Measurements from ENCODE around the gene LYRM4. TPM values are rescaled to one million over a fixed set of nuclear protein-coding genes. Genes with fewer than 3 reads are reported as not detected.

LYRM4 gene
- total and polyA plus RNA-seq, 9 of the 15 experiments (the other 6 are each of a cell fraction or from before 2014, with no cell fraction given): 24.2 to 69.4 (median 41.8) TPM

DNA sequence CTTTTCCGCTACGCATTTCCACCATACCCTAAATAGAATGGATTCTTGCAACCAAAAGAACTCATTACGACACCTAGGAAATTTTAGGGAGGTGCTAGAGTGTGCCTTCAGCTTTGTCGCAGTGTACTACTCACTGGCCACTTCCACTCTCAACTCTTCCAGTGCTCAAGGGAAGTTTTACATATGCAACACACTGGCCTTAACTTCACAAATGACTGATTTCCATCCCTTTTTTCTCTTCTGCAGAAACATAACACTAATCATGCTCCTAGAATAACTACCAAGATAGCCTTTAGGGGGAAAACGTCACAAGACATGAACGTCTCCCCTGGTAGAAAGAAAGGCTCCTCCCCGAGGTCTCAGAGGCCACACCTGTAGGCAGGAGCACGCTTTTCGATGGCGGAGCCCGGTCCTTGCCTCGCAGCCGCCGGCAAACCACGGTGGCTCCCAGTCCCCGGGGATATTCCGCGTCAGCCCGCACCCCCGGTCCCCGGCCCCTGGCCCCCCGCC is 584 bp downstream of the LYRM4 start (continued):
- 0 out of 2 replicates have a peak, but pooled peaks have one; percentile 66 for TF ChIP-seq ZNF589 (CRISPR knock-in tag; IDR thresholded peaks at IDR 0.05; ENCODE audit: low read depth)
- peak; percentile 13 for TF ChIP-seq EP400 (IDR thresholded peaks at IDR 0.05)
- no peak for TF ChIP-seq HEY1 (CRISPR knock-in tag; IDR thresholded peaks at IDR 0.05; ENCODE audit: borderline replicate concordance)
- no peak for TF ChIP-seq NELFE (IDR thresholded peaks at IDR 0.05; ENCODE audit: insufficient read depth, insufficient read length)
- no peak for TF ChIP-seq HMGN3 (IDR thresholded peaks at IDR 0.05; ENCODE audit: borderline replicate concordance, extremely low read depth, insufficient read length, low read depth, low read length)
- 0 out of 4 replicates have a peak, but pooled peaks of 1 of the 2 experiments have one; percentile 14 for TF ChIP-seq RAD21 (CRISPR knock-in tag; conservative IDR thresholded peaks at IDR 0.05 in 1 of 2, IDR thresholded peaks at IDR 0.05 in 1 of 2)
- TF ChIP-seq PCBP2 (IDR thresholded peaks at IDR 0.05; ENCODE audit: low read depth, low read length, poor library complexity, severe bottlenecking): no peak
- no peak for TF ChIP-seq RFX1 (IDR thresholded peaks at IDR 0.05)
- TF ChIP-seq ATF7 (IDR thresholded peaks at IDR 0.05): peak; percentile 87
- TF ChIP-seq HSF4 (CRISPR knock-in tag; IDR thresholded peaks at IDR 0.05; ENCODE audit: borderline replicate concordance): no peak
- no peak for TF ChIP-seq ZNF431 (CRISPR knock-in tag; IDR thresholded peaks at IDR 0.05)
- peak; percentile 60; the same call in 1 of the 2 replicates for TF ChIP-seq TCF7L2 (IDR thresholded peaks at IDR 0.05; ENCODE audit: low read depth, low read length)
- no peak for TF ChIP-seq EP300 (IDR thresholded peaks at IDR 0.05; ENCODE audit: low read length)
- TF ChIP-seq KDM5B (IDR thresholded peaks at IDR 0.05; ENCODE audit: insufficient replicate concordance, low read depth, low read length): peak; percentile 10
- no peak for TF ChIP-seq MTA2 (IDR thresholded peaks at IDR 0.05; ENCODE audit: low read depth)
- TF ChIP-seq DACH1 (IDR thresholded peaks at IDR 0.05; ENCODE audit: partially characterized antibody): no peak
- TF ChIP-seq JUND (IDR thresholded peaks at IDR 0.05; ENCODE audit: borderline replicate concordance, low read depth, low read length): peak; percentile 34; the same call in 1 of the 2 replicates
- no peak for TF ChIP-seq JUND (tag; IDR thresholded peaks at IDR 0.05; ENCODE audit: borderline replicate concordance, low read depth, low read length)
- TF ChIP-seq HCFC1 (IDR thresholded peaks at IDR 0.05; ENCODE audit: low read depth, low read length): no peak
- TF ChIP-seq, protein P1, sequence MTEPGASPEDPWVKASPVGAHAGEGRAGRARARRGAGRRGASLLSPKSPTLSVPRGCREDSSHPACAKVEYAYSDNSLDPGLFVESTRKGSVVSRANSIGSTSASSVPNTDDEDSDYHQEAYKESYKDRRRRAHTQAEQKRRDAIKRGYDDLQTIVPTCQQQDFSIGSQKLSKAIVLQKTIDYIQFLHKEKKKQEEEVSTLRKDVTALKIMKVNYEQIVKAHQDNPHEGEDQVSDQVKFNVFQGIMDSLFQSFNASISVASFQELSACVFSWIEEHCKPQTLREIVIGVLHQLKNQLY (CRISPR knock-in tag; conservative IDR thresholded peaks at IDR 0.05): no peak
- TF ChIP-seq ZNF583 (CRISPR knock-in tag; IDR thresholded peaks at IDR 0.05): no peak
- no peak for TF ChIP-seq ZNF717 (CRISPR knock-in tag; IDR thresholded peaks at IDR 0.05)
- TF ChIP-seq, protein P2, sequence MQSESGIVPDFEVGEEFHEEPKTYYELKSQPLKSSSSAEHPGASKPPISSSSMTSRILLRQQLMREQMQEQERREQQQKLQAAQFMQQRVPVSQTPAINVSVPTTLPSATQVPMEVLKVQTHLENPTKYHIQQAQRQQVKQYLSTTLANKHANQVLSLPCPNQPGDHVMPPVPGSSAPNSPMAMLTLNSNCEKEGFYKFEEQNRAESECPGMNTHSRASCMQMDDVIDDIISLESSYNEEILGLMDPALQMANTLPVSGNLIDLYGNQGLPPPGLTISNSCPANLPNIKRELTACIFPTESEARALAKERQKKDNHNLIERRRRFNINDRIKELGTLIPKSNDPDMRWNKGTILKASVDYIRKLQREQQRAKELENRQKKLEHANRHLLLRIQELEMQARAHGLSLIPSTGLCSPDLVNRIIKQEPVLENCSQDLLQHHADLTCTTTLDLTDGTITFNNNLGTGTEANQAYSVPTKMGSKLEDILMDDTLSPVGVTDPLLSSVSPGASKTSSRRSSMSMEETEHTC (IDR thresholded peaks at IDR 0.05): no peak
- no peak for TF ChIP-seq SLC30A9 (CRISPR knock-in tag; IDR thresholded peaks at IDR 0.05)
- TF ChIP-seq ZNF316 (IDR thresholded peaks at IDR 0.05): no peak

Measured in K562 (cell line).